GM19397 (cell line): ENCODE results near the gene MYMX.
"Not testable (repeated sequence)": the region's sequence is repeated elsewhere in the genome, so short reads cannot be mapped to it uniquely, and the experiment has no call there.

Experiments used
- ATAC-seq: cut with Tn5 transposase; IDR thresholded peaks from one replicate; pipeline ENCODE4 v1.9.1; 2021; ENCODE audit warnings: mild to moderate bottlenecking, moderate library complexity; ENCODE audit not compliant: unreplicated experiment

MYMX gene

GRCh38 chr6:44185953-44186634 is 30.6 kb upstream of the MYMX start:
- ATAC-seq, result no peak

DNA sequence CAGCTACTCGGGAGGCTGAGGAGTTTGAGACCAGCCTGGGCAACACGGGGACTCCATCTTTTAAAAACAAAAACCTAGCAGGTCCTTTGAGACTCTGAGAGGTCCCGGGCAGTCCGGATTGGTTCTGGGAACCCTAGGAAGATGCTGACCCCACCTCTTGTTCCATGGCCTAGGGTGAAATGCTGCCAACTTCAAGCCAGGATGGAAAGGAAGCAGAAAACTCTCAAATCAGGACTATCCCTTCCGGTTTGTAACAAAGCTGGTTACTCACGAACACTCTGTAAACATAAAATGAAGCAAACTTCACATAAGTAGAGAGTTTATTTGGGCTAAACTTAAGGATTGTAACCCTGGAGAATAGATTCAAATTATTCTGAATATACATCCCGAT is 30.1 kb upstream of the MYMX start:
- no peak for ATAC-seq

DNA sequence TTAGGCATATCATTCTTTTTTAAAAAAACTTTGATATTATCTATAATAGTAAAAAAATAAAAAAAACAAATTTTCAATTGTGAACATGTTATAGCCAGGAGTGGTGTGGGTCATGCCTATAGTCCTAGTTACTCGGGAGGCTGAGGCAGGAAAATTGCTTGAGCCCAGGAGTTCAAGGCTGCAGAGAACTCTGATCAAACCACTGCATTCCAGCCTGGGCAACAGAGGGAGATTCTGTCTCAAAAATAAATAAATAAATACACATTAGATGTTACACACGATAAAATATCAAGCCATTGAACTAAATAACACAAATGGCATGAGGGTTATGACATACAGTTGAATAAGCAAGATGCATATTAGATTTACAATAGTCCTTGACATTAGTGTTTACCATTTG is 27.9 kb upstream of the MYMX start:
- no peak for ATAC-seq

GRCh38 chr6:44189257-44189656 is 27.5 kb upstream of the MYMX start:
- ATAC-seq, result no peak

- ATAC-seq, result no peak
Measured at GRCh38 chr6:44190715-44191114, 26.0 kb upstream of the MYMX start.

DNA sequence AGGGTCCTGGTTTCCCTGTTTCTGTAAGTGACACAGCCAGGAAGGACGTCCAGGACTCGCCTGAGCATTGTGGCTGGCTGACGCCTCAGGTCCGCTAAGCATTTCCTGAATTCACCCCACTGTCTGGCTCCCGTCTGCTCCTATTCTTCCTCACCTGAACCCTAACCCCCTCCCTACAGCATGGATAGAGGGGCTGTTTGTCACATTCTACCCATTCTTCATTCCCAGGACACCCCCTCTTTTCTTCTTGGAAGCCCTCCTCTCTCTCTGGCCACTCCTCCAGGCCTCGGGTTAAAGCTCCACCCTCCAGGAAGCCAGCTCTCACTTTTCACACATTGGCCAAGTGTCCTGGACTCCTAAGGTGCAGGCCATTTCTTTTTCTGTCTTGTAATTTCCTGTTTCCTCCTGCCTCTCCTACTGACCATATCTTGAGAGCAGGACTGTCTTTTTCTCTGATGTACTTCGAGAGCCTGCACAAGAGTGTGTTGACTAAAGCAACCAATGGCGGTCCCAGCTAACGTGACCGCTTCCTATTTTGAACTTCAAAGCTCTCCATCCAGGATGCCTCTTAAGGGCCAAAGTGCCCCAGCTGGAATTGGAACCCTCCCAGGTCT is 24.2 kb upstream of the MYMX start:
- no peak for ATAC-seq

DNA sequence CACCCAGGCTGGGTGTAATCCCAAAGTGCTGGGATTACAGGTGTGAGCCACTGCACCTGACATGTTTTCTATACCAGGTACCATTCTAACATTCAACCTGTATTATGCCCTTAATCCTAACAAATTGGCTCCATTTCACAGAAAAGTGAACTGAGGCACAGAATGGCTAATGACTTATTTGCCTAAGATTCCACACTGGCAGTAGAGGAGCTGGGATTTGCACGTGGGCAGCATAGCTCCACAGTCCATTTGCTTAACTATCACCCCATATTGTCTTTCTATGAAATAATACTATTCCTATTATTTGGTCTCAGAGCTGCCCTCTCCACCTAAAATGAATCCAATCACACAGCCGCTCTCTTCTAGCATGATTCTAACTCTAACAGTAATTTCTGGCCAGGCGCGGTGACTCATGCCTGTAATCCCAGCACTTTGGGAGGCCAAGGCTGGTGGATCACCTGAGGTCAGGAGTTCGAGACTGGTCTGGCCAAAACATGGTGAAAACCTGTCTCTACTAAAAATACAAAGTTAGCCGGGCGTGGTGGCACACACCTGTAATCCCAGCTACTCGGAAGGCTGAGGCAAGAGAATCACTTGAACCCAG is 23.3 kb upstream of the MYMX start:
- ATAC-seq, result no peak

DNA sequence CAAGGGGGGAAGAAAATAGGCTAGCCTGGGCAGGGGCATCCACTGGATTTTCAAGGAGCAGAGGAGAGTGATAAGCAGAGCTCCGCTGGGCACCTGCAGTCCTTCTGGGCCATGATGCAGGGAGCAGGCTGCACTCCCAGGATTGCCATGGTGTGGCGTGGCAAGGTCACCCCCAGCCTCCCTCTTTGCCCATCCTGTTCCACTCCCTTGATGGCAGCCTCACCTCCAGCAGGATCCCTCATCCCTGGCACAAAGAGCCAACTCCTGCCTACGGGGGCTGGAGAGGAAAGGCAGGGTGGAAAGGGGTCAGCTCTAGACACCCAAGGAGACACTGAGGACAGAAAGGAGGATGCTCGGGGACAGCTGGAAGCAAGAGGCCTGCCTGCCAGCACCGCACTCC is 22.4 kb upstream of the MYMX start:
- no peak for ATAC-seq

- ATAC-seq, result not testable (repeated sequence)
Measured at GRCh38 chr6:44196351-44196750, 20.4 kb upstream of the MYMX start.

- ATAC-seq, result no peak
Measured at GRCh38 chr6:44198684-44199083, 18.0 kb upstream of the MYMX start.

GRCh38 chr6:44199883-44200282 is 16.8 kb upstream of the MYMX start:
- no peak for ATAC-seq

DNA sequence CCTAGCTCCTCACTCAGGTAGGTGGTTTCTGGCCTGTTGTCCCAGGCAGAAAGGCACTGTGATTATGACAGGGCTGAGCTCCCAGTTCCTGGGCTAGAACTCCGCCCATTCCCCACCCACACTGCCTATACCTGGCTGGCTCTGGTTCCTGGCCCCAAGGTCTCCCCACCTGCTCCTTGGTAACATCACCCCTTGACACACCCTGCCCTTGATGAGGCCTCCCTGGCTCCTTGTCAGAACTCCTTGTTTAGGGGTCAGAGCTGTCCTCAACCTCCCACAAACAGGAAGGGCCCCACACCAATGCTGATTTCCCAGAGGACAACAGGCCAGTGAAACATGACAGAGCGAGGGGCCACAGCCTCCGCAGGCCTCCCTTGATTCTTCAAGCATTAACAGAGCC is 15.5 kb upstream of the MYMX start:
- no peak for ATAC-seq

DNA sequence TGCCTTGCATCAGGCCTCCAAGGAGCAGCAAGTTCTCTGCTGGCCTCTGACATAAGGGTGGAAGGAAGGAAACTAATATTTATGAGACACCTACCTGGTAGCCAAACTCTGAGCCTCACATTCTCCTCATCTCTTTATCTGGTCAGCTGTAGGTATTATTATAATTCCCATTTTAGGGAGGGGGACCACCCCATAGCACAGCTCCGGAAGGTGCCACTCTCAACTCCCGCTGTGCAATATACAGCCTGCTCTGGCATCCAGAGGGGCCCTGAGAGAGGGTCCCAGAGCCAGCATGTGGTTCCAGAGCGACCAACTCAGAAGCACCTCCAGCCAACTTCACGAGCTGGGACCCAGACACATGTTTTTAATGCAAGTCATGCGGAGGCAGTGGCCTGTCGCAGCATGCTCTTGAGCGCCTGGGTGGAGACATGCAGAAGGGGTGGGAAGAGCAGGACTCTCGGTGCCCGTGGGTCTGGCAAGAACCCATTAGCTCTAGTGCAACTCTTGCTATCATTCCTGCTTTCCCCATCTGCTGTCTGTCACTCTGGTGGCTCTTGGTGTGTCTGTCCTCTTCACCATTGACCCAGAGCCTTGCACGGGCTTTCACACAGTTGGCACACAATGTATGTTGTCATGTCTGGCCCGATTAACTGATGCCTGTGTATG is 15.0 kb upstream of the MYMX start:
- no peak for ATAC-seq

DNA sequence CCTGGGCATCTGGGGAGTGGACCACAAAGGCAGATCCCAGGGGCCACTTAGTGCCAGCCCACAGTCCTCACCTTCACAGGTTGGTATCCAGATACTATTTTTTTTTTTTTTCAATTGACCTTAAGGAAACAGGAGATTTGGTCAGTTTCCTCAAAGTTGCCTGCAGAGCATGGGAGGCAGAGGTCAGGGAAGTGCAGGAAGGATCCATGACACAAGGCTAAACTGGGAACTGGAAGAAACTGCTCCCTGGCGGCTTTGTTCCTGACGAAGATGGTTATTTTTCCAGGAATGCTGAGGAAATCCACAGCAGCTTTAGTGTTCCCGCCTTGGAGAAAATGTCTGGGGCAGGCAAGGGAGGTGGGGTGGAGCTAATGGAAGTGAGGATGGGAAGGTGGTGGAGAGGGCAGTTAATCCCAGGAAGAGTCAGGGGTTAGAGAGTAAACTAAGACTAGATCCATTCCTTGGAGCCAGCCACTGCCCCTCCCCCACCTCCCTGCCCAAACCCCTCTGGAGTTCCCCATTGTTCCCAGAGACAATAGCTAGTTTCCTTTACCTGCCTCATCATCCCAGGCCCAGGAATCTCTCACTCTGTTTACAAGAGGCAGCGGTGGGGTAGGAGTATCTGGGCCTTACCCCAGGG is 14.3 kb upstream of the MYMX start:
- no peak for ATAC-seq

GRCh38 chr6:44202972-44203750 is 13.6 kb upstream of the MYMX start:
- no peak for ATAC-seq

DNA sequence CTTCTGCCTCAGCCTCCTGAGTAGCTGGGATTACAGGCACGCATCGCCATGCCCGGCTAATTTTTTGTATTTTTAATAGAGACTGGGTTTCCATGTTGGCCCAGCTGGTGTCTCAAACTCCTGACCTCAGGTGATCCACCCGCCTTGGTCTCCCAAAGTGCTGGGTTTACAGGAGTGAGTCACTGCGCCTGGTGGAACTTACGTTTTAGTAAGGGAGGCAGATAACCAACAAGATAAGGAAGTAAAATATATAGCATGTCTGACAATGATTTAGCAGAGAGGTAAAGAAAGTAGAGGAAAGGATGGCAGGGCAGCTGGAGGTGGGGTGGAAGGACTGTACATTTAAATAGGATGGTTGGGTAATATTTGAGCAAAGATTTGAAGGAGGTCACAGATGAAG is 12.8 kb upstream of the MYMX start:
- no peak for ATAC-seq

- no peak for ATAC-seq
Measured at GRCh38 chr6:44207966-44208365, 8.8 kb upstream of the MYMX start.

DNA sequence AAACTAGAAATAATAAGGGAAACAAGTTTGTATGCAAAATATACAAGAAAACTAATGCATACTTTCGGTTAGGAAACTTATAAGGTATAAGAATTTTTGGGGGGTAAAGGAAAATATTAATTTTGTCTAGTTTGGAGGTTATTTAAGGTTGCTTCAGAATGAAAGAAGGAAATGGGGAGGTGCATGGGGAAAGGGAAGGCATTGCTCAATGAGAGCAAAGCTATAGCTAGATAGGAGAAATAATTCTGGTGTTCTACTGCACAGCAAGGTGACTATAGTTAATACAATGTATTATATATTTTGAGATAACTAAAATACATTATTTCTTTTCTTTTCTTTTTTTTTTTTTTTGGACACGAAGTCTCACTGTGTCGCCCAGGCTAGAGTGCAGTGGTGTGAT is 5.4 kb upstream of the MYMX start:
- no peak for ATAC-seq

DNA sequence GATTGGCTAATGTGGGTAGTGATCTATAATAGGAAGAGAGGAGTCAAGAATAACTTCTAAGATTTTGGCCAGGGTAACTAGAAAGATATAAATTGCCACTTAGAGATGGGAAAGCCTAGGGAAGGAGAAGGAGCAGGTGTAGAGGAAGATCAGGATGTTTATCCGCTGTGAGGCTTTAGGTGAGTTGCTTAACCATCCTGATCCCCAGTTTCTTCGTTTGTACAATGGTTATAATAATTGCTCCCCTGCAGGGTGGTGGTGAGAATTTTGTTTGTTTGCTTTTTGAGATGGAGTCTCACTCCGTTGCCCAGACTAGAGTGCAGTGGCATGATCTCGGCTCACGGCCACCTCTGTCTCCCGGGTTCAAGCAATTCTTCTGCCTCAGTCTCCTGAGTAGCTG is 2.4 kb upstream of the MYMX start:
- no peak for ATAC-seq

GRCh38 chr6:44217332-44218143 is 812 bp downstream of the MYMX start:
- no peak for ATAC-seq
